Thoracic aorta (tissue), 2 donors: ENCODE data around the gene AKAP6. TPM values are rescaled to one million over a fixed set of nuclear protein-coding genes. Genes with fewer than 3 reads are reported as not detected.

Source experiments
- ATAC-seq: fragments of 150-250 bp; one replicate; pipeline ENCODE4 v1.8.0; 2017; ENCODE audit warnings: low read depth; ENCODE audit not compliant: insufficient number of reproducible peaks, low FRiP score
- DNase-seq: peaks from one replicate; pipeline ENCODE4 v3.0.0-alpha.2; 2020; ENCODE audit warnings: low spot score
- H3K27ac ChIP-seq, 2 donors: fragments of 200-600 bp; sonication (generic); 1 replicate in 1 of 2; 2 replicates in 1 of 2; pipeline ENCODE4 v1.5.1; 2016; ENCODE audit warnings: mild to moderate bottlenecking in 2 of 2, moderate library complexity in 2 of 2
- H3K27me3 ChIP-seq: fragments of 200-600 bp; sonication (generic); replicated peaks from 2 replicates; pipeline ENCODE4 v1.6.0; 2016; ENCODE audit warnings: mild to moderate bottlenecking; ENCODE audit not compliant: insufficient read depth
- H3K36me3 ChIP-seq: fragments of 200-600 bp; sonication (generic); one replicate; pipeline ENCODE4 v1.5.1; 2016
- H3K4me1 ChIP-seq, 2 donors: fragments of 200-600 bp; sonication (generic); 1 replicate in 1 of 2; 2 replicates in 1 of 2; pipeline versions ENCODE4 v1.5.1 to v1.6.0; 2016; ENCODE audit warnings: low read depth in 2 of 2, mild to moderate bottlenecking in 1 of 2; ENCODE audit not compliant: control insufficient read depth in 1 of 2
- H3K4me3 ChIP-seq: fragments of 200-600 bp; sonication (generic); 2 replicates; pipeline ENCODE4 v1.5.1; 2016; ENCODE audit warnings: mild to moderate bottlenecking
- H3K9me3 ChIP-seq: fragments of 200-600 bp; sonication (generic); 2 replicates; pipeline ENCODE4 v1.5.1; 2016
- CTCF ChIP-seq: fragments of 200-600 bp; sonication (generic); IDR thresholded peaks from one replicate; pipeline ENCODE4 v1.5.1; 2019; ENCODE audit warnings: antibody characterized with exemption
- total RNA-seq, 2 donors: library from RNA; depleted of rRNA; stranded (reverse); fragments of >200 nt; gene quantifications; one replicate each; pipeline versions ENCODE4 v1.1.0 to v1.2.3, GENCODE V29; 2016

Gene AKAP6
- total RNA-seq, 2 donors from 2014 or later, result 78.9 to 104 TPM

GRCh38 chr14:32378284-32378683, 49.2 kb downstream of the AKAP6 start:
- no peaks in the 10 kb centered on the region for H3K9me3 ChIP-seq
- H3K27ac ChIP-seq, result no peak overlapping the region
- H3K4me1 ChIP-seq, result no peaks in the 10 kb centered on the region
- H3K27me3 ChIP-seq, result no peaks in the 10 kb centered on the region
- no peak overlapping the region for H3K4me3 ChIP-seq
- ATAC-seq (no peak), DNase-seq (no peak)
- TF ChIP-seq CTCF, result no peak
- H3K36me3 ChIP-seq, result no peaks in the 10 kb centered on the region

- Histone ChIP-seq H3K4me3 (no peak overlapping the region), H3K9me3 (no peaks in the 10 kb centered on the region), H3K27me3 (no peaks in the 10 kb centered on the region), H3K36me3 (no peaks in the 10 kb centered on the region), H3K4me1 (no peaks in the 10 kb centered on the region), H3K27ac (no peak overlapping the region)
- ATAC-seq (no peak), DNase-seq (no peak)
- no peak for TF ChIP-seq CTCF
Measured at GRCh38 chr14:32379447-32379846, 50.3 kb downstream of the AKAP6 start.

- H3K36me3 ChIP-seq, result no peaks in the 10 kb centered on the region
- DNase-seq (no peak), ATAC-seq (no peak)
- TF ChIP-seq CTCF, result no peak
- H3K27me3 ChIP-seq, result no peaks in the 10 kb centered on the region
- H3K27ac ChIP-seq, result no peak overlapping the region
- no peaks in the 10 kb centered on the region for H3K4me1 ChIP-seq
- H3K9me3 ChIP-seq, result no peaks in the 10 kb centered on the region
- no peak overlapping the region for H3K4me3 ChIP-seq
Measured at GRCh38 chr14:32381869-32382268, 52.8 kb downstream of the AKAP6 start.

- Histone ChIP-seq H3K36me3 (no peaks in the 10 kb centered on the region), H3K9me3 (no peaks in the 10 kb centered on the region), H3K27me3 (no peaks in the 10 kb centered on the region), H3K4me1 (no peaks in the 10 kb centered on the region), H3K4me3 (no peak overlapping the region), H3K27ac (no peak overlapping the region)
- no peak for ATAC-seq
- TF ChIP-seq CTCF, result no peak
- DNase-seq, result no peak
Measured at GRCh38 chr14:32382704-32383103, 53.6 kb downstream of the AKAP6 start.

- Histone ChIP-seq H3K27ac (no peak overlapping the region), H3K4me3 (no peak overlapping the region), H3K4me1 (no peaks in the 10 kb centered on the region), H3K36me3 (no peaks in the 10 kb centered on the region), H3K27me3 (no peaks in the 10 kb centered on the region), H3K9me3 (no peaks in the 10 kb centered on the region)
- ATAC-seq (no peak), DNase-seq (no peak)
- no peak for TF ChIP-seq CTCF
Measured at GRCh38 chr14:32383364-32384009, 54.4 kb downstream of the AKAP6 start.
